ENCODE measurements around the gene AAK1.

Gene AAK1

DNA sequence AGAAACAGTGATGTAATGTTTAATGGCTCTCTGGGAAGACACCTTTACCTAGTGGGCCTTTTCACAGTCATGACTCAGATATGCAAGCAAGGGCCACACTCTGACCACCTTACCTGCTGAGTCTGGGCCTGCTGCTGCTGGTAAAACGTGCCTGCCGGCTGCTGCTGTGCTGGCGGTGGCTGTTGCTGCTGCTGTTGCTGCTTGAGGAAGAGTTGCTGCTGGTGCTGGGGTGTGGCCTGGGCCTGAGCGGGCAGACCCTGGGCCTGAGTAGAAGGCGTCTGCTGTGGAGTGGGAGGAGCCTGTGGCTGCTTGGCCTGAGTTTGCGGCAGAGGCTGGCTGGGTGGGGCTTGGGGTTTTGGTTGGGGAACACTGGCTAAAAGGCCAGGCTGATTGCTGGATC, 124.7 kb downstream of the AAK1 start:
- TF ChIP-seq, protein P1, sequence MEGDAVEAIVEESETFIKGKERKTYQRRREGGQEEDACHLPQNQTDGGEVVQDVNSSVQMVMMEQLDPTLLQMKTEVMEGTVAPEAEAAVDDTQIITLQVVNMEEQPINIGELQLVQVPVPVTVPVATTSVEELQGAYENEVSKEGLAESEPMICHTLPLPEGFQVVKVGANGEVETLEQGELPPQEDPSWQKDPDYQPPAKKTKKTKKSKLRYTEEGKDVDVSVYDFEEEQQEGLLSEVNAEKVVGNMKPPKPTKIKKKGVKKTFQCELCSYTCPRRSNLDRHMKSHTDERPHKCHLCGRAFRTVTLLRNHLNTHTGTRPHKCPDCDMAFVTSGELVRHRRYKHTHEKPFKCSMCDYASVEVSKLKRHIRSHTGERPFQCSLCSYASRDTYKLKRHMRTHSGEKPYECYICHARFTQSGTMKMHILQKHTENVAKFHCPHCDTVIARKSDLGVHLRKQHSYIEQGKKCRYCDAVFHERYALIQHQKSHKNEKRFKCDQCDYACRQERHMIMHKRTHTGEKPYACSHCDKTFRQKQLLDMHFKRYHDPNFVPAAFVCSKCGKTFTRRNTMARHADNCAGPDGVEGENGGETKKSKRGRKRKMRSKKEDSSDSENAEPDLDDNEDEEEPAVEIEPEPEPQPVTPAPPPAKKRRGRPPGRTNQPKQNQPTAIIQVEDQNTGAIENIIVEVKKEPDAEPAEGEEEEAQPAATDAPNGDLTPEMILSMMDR (IDR thresholded peaks at IDR 0.05; ENCODE audit: low read depth, low read length, missing control alignments): no peak
- H3K4me3 ChIP-seq (ENCODE audit: low read depth, low read length): no peak overlapping the region
- DNase-seq (ENCODE audit: low read depth): no peak

DNA sequence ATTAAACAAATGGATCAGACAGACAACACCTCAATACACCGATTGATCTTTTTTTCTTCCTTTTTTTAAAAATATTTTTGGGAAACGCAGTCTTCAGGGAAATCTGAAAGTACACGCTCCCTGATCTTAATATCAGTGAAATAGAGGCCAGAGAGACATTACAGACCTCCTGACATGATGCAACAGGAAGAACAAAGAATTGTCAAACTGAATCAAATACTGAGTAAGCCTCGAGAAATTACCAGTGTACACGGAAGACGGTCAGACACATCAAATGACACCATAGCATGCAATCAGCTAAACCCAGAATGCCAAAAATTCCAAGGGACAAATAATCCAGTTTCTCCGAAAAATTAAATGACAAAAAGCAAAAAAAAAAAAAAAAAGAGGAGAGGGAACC, 126.1 kb downstream of the AAK1 start:
- TF ChIP-seq, protein P1 (IDR thresholded peaks at IDR 0.05; ENCODE audit: low read depth, low read length, missing control alignments): no peak
- no peak for DNase-seq (ENCODE audit: low read depth)
- no peak overlapping the region for H3K4me3 ChIP-seq (ENCODE audit: low read depth, low read length)

DNA sequence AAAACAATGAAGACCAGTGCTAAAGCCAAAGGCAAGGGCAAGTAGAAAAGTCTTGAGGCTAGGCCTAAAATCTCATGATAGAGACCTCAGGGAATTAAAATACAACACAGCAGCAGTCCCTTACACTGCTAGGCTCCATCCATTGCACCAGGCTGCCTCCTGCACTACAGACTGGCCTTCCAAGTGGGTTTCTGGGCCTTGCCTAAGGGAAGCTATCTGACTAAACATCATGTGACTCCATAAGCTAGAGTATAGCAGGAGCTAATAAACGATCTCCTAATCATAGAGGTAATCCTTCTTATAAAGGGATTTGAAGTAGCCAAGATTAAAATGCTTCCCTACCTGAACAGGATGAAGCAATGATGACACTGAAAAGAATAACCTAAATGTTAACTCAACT, 128.7 kb downstream of the AAK1 start:
- TF ChIP-seq, protein P1 (IDR thresholded peaks at IDR 0.05; ENCODE audit: low read depth, low read length, missing control alignments): no peak
- no peak for DNase-seq (ENCODE audit: low read depth)
- no peak overlapping the region for H3K4me3 ChIP-seq (ENCODE audit: low read depth, low read length)

DNA sequence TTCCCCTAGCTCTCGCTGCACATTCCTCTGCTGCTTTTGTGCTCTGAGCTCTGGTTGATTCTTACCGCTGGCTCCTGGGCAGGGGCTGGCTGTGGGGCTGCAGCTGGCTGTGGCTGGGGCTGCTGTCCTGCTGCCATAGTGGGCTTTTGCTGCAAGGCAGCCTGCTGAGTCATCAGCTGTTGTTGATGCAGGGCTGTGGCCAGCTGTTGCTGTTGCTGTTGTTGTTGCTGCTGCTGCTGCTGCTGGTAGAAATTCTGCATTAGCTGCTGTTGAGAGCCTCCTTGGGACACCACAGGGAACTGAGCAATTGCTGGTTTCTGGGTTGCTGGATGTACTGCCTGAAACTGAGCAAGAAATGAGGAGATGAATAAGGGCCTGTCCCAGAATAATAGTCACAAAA, 129.1 kb downstream of the AAK1 start:
- DNase-seq (ENCODE audit: low read depth): no peak
- H3K4me3 ChIP-seq (ENCODE audit: low read depth, low read length): no peak overlapping the region
- TF ChIP-seq, protein P1 (IDR thresholded peaks at IDR 0.05; ENCODE audit: low read depth, low read length, missing control alignments): no peak

DNA sequence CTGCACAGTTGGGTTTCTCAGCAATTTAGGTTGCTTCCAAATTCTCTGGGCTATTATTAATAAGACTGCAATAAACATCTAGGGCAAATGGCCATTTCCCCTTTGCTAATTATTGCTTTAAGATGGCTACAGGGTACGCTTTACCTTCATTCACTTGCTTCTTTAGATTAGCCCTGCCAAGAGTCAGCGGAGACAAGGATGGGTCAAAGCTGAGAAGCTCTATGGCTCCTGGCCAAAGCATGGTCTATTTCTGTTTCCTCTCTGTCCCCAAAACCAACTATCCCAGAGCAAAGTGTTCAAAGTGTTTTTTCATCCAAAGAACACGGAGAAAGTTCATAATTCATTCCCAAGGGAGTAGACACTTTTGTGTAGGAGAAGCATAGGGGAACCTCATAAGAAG, 131.1 kb downstream of the AAK1 start:
- TF ChIP-seq, protein P1 (IDR thresholded peaks at IDR 0.05; ENCODE audit: low read depth, low read length, missing control alignments): no peak
- DNase-seq (ENCODE audit: low read depth): no peak
- no peak overlapping the region for H3K4me3 ChIP-seq (ENCODE audit: low read depth, low read length)

DNA sequence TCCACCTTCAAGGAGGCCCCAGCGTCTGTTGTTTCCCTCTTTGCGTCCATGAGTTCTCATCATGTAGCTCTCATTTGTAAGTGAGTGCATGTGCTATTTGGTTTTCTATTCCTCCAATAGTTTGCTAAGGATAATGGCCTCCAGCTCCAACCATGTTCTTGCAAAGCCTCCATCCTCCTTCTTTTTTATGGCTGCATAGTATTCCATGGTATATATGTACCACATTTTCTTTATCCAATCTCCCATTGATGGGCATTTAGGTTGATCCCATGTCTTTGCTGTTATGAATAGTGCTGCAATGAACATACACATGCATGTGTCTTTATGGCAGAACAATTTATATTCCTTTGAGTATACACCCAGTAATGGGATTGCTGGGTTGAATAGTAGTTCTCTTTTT, 133.3 kb downstream of the AAK1 start:
- TF ChIP-seq, protein P1 (IDR thresholded peaks at IDR 0.05; ENCODE audit: low read depth, low read length, missing control alignments): no peak
- no peak for DNase-seq (ENCODE audit: low read depth)

DNA sequence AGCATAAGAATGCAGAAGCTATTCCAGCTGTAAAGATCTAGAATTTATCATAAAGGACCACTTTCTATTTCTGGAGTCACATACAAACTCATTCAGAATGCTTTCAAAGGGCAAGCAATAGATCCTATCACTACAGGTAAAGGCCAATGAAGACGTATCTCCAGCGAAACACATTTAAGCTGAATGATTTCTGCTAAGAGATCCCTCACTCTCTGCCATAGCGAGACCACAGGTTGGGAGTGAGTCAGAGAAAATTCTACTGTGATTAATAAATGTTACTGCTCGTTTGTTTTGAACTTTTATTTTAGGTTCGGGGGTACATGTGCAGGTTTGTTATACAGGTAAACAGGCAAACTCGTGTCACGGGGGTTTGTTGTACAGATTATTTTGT, 133.8 kb downstream of the AAK1 start:
- TF ChIP-seq, protein P1 (IDR thresholded peaks at IDR 0.05; ENCODE audit: low read depth, low read length, missing control alignments): no peak
- DNase-seq (ENCODE audit: low read depth): no peak
- H3K4me3 ChIP-seq (ENCODE audit: low read depth, low read length): no peak overlapping the region

More for the DNA sequence above, 133.3 kb downstream of the AAK1 start:
- H3K4me3 ChIP-seq (ENCODE audit: low read depth, low read length): no peak overlapping the region
